BJ (cell line): Measurements from ENCODE around the gene PPP6R3. TPM values are rescaled to one million over a fixed set of nuclear protein-coding genes. Genes with fewer than 3 reads are reported as not detected.

Experiments used
- CTCF ChIA-PET: fragments of 350-600 bp; formaldehyde crosslinking; extraction: SDS; loops from one replicate; lab custom pipeline; 2021; ENCODE audit warnings: antibody characterized with exemption, inconsistent platforms; lab: Yijun Ruan, JAX
- POLR2A ChIA-PET: fragments of 300-600 bp; sonication (Branson Sonifier 250); formaldehyde crosslinking; extraction: SDS; loops from one replicate; lab custom pipeline; 2021; ENCODE audit warnings: antibody characterized with exemption; lab: Charles Lee
- DNase-seq: peaks from one replicate; pipeline ENCODE4 v3.0.0-alpha.2; 2011; ENCODE audit warnings: low read depth
- H3K27me3 ChIP-seq: 2 replicates; pipeline ENCODE4 v1.6.0; 2011; ENCODE audit warnings: low read length; ENCODE audit not compliant: control insufficient read depth, insufficient read depth
- H3K36me3 ChIP-seq: 2 replicates; pipeline ENCODE4 v1.5.1; 2011; ENCODE audit warnings: low read length; ENCODE audit not compliant: control insufficient read depth, insufficient read depth
- H3K4me3 ChIP-seq: 2 replicates; pipeline ENCODE4 v1.5.1; 2011; ENCODE audit warnings: low read depth, mild to moderate bottlenecking, control low read depth, low read length
- polyA plus RNA-seq: library from polyadenylated mRNA; depleted of rRNA; stranded (reverse); fragments of >200 nt; gene quantifications from 2 replicates; pipeline ENCODE4 v1.2.3, GENCODE V29; 2011
- TF ChIP-seq, protein P1 (sequence below): IDR thresholded peaks from 2 replicates; pipeline ENCODE4 v1.5.1; 2011; ENCODE audit warnings: low read depth, mild to moderate bottlenecking, control low read depth, inconsistent platforms, low read length, moderate library complexity; ENCODE audit not compliant: insufficient read depth

The PPP6R3 gene
- polyA plus RNA-seq, 1 experiment: 31.6 TPM

DNA sequence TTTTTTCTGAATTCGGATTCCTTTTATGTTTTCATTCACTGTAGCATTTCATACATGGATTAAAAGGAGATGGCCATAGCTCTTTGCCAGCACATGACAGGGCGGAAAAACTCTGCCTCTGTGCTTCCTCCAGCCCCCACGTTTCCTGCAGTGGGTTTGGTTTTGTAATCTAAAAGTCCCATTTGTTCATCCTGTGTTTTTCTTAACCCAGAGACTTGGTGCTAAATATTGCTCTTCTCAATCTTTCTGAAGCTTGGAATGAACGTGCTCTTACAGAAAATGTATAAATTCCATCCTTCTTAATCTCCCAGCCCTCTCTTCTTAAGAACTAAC lies 89.9 kb downstream of the PPP6R3 start:
- TF ChIP-seq, protein P1, sequence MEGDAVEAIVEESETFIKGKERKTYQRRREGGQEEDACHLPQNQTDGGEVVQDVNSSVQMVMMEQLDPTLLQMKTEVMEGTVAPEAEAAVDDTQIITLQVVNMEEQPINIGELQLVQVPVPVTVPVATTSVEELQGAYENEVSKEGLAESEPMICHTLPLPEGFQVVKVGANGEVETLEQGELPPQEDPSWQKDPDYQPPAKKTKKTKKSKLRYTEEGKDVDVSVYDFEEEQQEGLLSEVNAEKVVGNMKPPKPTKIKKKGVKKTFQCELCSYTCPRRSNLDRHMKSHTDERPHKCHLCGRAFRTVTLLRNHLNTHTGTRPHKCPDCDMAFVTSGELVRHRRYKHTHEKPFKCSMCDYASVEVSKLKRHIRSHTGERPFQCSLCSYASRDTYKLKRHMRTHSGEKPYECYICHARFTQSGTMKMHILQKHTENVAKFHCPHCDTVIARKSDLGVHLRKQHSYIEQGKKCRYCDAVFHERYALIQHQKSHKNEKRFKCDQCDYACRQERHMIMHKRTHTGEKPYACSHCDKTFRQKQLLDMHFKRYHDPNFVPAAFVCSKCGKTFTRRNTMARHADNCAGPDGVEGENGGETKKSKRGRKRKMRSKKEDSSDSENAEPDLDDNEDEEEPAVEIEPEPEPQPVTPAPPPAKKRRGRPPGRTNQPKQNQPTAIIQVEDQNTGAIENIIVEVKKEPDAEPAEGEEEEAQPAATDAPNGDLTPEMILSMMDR: no peak
- DNase-seq: no peak
- ChIA-PET CTCF (no interaction called here), POLR2A (no interaction called here)
- Histone ChIP-seq H3K27me3 (no peaks in the 10 kb centered on the region), H3K4me3 (no peak overlapping the region), H3K36me3 (peaks cover 5% of the 10 kb centered on the region)

DNA sequence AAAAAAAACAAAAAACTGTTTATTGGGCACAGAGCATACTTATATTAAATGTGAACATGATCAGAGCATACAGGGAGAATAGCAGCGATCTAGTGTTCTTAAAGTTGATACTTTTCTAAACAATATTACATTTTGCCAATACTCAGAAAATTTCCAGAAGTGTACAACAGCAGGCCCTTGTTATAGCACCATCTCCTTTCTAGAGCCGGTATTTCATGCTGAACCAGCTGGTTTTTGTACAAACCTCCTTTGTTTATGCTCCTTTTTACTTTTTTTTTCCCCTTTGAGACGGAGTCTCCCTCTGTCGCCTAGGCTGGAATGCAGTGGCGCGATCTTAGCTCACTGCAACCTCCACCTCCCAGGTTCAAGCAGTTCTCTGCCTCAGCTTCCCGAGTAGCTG lies 90.7 kb downstream of the PPP6R3 start:
- H3K27me3 ChIP-seq: no peaks in the 10 kb centered on the region
- ChIA-PET POLR2A (no interaction called here), CTCF (interaction anchor here (1.2 kb wide), 1 partner anchor 19 kb away, joined by 3 read pairs; no protein-coding TSS in a partner anchor)
- H3K4me3 ChIP-seq: no peak overlapping the region
- TF ChIP-seq, protein P1: no peak
- H3K36me3 ChIP-seq: peaks cover 5% of the 10 kb centered on the region
- no peak for DNase-seq

- Histone ChIP-seq H3K27me3 (no peaks in the 10 kb centered on the region), H3K4me3 (no peak overlapping the region), H3K36me3 (peaks cover 5% of the 10 kb centered on the region)
- no peak for DNase-seq
- CTCF ChIA-PET: interaction anchor here (1.2 kb wide), 1 partner anchor 18 kb away, joined by 3 read pairs; no protein-coding TSS in a partner anchor
- TF ChIP-seq, protein P1: no peak
- POLR2A ChIA-PET: no interaction called here
Observed at GRCh38 chr11:68551777-68552176, 91.2 kb downstream of the PPP6R3 start.

DNA sequence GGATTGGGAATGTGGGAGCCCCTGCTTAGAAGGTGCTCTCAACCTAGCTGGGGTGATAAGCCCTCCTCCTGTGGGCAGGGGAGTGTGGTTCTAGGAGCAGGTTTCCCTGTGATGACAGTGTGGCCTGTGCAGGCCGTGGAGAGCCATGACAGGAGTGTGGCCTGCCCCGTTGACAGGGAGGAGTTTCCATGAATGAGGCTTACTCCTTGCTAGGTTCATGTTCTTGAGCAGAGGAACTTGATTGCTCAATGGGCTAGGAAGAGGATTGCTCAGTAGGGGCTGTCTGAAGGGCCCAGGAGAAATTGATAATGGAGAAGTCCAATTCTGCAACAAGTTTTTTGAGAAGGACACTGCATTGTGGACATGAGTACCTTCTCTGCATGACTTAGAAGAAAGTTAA lies 92.0 kb downstream of the PPP6R3 start:
- Histone ChIP-seq H3K4me3 (no peak overlapping the region), H3K27me3 (no peaks in the 10 kb centered on the region), H3K36me3 (peaks cover 5% of the 10 kb centered on the region)
- POLR2A ChIA-PET: no interaction called here
- CTCF ChIA-PET: no interaction called here
- no peak for DNase-seq
- TF ChIP-seq, protein P1: no peak

- Histone ChIP-seq H3K4me3 (no peak overlapping the region), H3K36me3 (peaks cover 6% of the 10 kb centered on the region), H3K27me3 (no peaks in the 10 kb centered on the region)
- DNase-seq: no peak
- TF ChIP-seq, protein P1: no peak
- POLR2A ChIA-PET: no interaction called here
- CTCF ChIA-PET: no interaction called here
Observed at GRCh38 chr11:68560216-68560615, 99.7 kb downstream of the PPP6R3 start.
